NCI-H2171 (cell line): ENCODE results near the gene MARCHF5.
"Not testable (repeated sequence)": the region's sequence is repeated elsewhere in the genome, so short reads cannot be mapped to it uniquely, and the experiment has no call there.

Source experiments
- DNase-seq: peaks from one replicate; lab custom pipeline; 2025; lab: John Stamatoyannopoulos, UW

The MARCHF5 gene

DNA sequence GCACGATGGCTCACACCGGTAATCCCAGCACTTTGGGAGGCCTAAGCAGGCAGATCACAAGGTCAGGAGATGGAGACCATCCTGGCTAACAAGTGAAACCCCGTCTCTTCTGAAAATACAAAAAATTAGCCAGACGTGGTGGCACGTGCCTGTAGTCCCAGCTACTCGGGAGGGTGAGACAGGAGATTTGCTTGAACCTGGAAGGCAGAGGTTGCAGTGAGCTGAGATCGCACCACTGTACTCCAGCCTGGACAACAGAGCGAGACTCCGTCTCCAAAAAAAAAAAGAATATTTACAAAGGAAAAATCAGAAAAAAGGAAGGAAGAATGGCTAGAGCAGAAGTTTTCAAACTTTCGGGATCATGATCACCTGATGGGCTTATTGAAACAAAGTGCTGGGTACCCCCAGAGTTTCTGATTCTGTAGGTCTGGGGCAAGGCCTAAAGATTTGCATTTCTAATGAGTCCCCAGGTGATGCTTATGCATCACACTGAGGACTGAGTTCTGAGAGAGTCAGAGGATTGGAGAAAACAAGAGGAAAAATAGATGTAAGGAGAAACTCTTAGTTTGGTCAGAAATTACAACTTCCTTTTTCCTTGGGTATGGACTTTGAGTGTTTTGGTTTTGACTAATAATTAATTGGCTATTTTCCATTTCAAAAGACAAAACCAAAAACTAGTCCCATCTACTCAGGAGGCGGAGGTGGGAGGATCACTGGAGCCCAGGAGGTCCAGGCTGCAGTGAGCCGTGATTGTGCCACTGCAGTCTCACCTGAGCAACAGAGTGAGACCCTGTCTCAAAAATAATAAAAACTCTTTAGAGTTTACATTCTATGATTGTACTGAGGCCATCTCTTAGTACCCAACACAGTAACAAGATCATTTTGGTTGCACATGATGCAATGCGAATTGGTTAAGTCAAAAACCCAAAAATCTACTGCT lies 14.4 kb downstream of the MARCHF5 start:
- DNase-seq, result no peak

GRCh38 chr10:92309272-92309671 lies 18.3 kb downstream of the MARCHF5 start:
- DNase-seq, result no peak

DNA sequence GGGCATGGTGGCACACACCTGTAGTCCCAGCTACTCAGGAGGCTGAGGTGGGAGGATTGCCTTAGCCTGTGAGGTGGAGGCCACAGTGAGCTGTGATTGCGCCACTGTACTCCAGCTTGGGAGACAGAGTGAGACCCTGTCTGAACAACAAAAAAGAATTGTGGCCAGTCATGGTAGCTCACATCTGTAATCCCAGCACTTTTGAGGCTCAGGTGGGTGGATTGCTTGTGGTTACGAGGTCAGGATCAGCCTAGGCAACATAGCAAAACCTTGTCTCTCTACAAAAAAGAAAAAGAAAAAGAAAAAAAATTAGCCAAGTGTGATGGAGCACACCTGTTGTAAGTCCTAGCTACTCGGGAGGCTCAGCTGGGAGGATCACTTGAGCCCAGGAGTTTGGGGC lies 22.8 kb downstream of the MARCHF5 start:
- no peak for DNase-seq

DNA sequence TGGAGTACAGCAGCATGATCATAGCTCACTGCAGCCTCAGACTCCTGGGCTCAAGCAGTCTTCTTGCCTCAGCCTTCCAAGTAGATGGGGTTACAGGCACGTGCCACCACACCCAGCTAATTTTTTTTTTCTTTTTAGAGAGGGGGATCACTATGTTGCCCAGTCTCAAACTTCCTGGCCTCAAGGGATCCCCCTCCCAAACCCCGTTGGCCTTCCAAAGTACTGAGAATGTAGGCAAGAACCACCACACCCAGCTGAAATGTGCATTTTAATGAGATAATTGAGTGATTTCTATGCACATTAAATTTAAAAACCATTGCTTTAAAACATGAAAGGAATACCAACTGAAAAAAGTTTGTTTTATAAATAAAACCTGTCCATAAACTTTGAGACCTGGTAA lies 25.6 kb downstream of the MARCHF5 start:
- DNase-seq, result no peak

DNA sequence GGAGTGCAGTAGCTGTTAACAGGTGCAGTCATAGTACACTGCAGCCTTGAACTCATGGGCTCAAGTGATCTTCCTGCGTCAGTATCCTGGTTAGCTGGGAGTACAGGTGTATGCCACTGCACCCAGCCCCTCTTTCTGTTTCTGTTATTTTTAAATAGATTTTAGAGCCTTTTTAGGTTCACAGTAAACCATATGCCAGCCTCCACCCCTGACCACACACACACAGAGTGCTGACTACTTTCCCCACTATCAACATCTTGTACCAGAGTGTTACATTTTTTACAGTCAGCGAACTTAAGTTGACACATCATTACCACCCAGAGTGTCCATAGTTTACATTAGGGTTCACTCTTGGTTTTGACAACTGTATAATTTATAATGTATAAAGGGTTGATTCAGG lies 32.1 kb downstream of the MARCHF5 start:
- DNase-seq, result no peak

- DNase-seq, result no peak
Observed at GRCh38 chr10:92327445-92328433, 36.8 kb downstream of the MARCHF5 start.

DNA sequence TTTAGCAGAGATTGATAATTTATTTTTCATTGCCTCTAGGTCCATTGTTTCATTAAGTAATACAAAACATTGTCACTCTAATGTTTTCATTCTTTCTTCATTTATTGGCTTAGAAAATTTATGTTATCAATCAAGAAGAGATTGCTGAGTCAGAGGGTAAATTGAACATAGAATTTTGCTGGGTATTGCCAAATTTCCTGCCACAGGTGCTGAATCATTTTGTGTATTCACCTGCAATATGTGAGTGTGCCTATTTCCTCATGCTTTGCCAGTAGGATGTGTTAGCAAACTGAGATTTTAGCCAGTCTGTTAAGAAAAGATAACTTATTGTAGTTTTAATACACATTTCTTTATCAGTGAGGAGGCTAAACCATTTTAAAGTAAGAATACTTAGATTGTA lies 38.0 kb downstream of the MARCHF5 start:
- DNase-seq, result no peak

GRCh38 chr10:92329927-92330326 lies 39.0 kb downstream of the MARCHF5 start:
- not testable (repeated sequence) for DNase-seq

DNA sequence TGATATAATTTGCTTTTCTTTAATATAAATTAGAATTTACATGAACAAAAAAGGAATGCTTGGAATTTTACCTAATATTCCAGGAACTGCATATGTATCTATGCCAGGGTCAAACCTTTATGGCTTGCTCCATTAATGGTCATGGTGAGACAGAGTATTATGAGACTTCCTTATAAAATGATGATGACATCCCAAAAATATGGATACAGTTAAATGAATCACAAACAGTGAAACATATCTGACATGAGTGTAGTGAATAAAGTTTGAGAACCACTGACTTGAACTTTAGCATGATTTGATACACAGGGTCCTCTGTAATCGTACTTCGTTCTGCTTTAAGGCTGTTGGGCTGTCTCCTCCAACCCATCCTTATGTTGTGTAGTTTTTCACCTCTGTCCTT lies 51.8 kb downstream of the MARCHF5 start:
- no peak for DNase-seq

DNA sequence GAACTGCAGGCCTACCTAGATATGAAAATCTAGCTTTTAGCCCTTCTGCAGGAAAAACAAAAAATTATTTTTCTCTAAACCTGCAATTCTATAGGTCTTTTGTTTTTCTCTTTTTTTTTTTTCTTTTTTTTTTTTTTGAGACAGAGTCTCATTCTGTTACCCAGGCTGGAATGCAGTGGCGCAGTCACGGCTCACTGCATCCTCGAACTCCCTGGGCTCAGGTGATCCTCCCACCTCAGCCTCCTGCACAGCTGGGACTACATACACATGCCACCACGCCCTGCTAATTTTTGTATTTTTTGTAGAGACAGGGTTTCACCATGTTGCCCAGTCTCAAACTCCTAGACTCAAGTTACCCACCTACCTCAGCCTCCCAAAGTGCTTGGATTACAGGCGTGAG lies 54.6 kb downstream of the MARCHF5 start:
- not testable (repeated sequence) for DNase-seq

GRCh38 chr10:92347035-92347676 lies 56.2 kb downstream of the MARCHF5 start:
- DNase-seq, result not testable (repeated sequence)

- DNase-seq, result no peak
Observed at GRCh38 chr10:92350411-92350810, 59.4 kb downstream of the MARCHF5 start.

DNA sequence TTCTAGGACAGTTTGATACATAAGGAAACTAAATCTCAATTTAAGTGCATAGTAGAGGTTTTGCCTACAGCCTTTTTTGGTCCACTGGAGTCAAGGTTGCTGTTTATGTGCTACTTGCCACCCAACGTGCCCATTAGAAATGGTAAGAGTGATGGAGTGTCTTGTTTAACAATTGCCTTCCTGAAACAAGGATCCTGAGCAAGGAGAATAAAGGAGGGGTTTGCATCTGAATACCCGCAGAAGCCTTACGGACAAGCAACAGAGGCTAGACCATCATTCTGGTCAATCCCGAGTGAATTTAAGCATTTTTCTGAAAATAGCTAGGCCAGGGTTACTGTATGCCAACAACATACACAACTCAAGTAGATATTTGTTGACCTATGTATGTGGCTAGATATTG lies 63.6 kb downstream of the MARCHF5 start:
- no peak for DNase-seq

GRCh38 chr10:92356041-92356440 lies 65.1 kb downstream of the MARCHF5 start:
- no peak for DNase-seq

DNA sequence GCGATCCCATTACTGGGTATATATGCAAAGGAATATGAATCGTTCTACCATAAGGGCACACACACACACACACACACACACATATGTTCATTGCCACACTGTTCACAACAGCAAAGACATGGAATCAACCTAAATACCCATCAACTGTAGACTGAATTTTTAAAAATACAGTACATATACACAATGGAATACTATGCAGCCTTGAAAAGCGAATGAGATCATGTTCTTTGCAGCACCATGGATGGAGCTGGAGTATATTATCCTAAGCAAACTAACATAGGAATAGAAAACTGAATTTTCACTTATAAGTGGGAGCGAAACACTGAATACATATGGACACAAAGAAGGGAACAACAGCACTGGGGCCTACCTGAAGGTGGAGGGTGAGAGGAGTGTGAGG lies 72.5 kb downstream of the MARCHF5 start:
- no peak for DNase-seq

GRCh38 chr10:92366412-92367021 lies 75.5 kb downstream of the MARCHF5 start:
- no peak for DNase-seq

GRCh38 chr10:92377962-92378361 lies 87.0 kb downstream of the MARCHF5 start:
- DNase-seq, result no peak

- no peak for DNase-seq
Observed at GRCh38 chr10:92381543-92381954, 90.6 kb downstream of the MARCHF5 start.

- DNase-seq, result no peak
Observed at GRCh38 chr10:92382631-92383030, 91.7 kb downstream of the MARCHF5 start.

- DNase-seq, result no peak
Observed at GRCh38 chr10:92384741-92385140, 93.8 kb downstream of the MARCHF5 start.

DNA sequence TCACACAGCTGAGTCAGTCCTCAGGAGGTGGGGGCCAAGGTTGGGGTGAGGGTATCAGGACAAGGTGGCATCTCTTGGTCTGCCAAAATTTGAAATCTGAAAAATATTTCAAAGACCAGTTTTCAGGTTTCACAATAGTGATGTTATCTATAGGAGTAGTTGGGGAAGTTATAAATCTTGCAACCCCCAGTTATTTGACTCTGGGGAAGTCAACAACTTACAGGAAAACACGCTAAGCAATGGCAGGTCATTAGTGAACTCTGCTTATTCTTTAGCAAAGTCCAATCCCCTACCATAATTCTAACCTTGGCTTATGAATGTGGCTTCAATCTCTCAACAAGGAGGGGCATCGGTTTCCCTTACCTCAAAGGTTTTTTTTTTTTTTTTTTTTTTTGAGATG lies 94.9 kb downstream of the MARCHF5 start:
- DNase-seq, result no peak
